BE2C (cell line): ENCODE data around the gene NALCN.

Experiments
- DNase-seq: peaks from one replicate; pipeline ENCODE4 v3.0.0-alpha.2; 2020
- H3K27me3 ChIP-seq: fragments of 250-450 bp; sonication (Bioruptor Pico); 2 replicates; pipeline ENCODE4 v1.5.1; 2020; ENCODE audit warnings: mild to moderate bottlenecking
- H3K36me3 ChIP-seq: fragments of 250-450 bp; sonication (Bioruptor Pico); 2 replicates; pipeline ENCODE4 v1.5.1; 2020; ENCODE audit warnings: mild to moderate bottlenecking
- H3K4me1 ChIP-seq: fragments of 250-450 bp; sonication (Bioruptor Pico); 2 replicates; pipeline ENCODE4 v1.5.1; 2020
- H3K4me3 ChIP-seq: 2 replicates; pipeline ENCODE4 v1.5.1; 2011; ENCODE audit warnings: low read depth, low read length
- H3K9me3 ChIP-seq: fragments of 250-450 bp; sonication (Bioruptor Pico); 2 replicates; pipeline ENCODE4 v1.5.1; 2020
- CTCF ChIP-seq: IDR thresholded peaks from 2 replicates; pipeline ENCODE4 v1.5.1; 2012; ENCODE audit warnings: mild to moderate bottlenecking, low read depth, low read length

Gene NALCN

GRCh38 chr13:101190976-101191375, 225.3 kb downstream of the NALCN start:
- TF ChIP-seq CTCF = no peak
- Histone ChIP-seq H3K4me1 (no peaks in the 10 kb centered on the region), H3K4me3 (no peak overlapping the region), H3K27me3 (peaks cover 3% of the 10 kb centered on the region; the same call in 1 of the 2 replicates), H3K36me3 (no peaks in the 10 kb centered on the region), H3K9me3 (no peaks in the 10 kb centered on the region)
- no peak for DNase-seq

- H3K4me3 ChIP-seq = no peak overlapping the region
- H3K4me1 ChIP-seq = no peaks in the 10 kb centered on the region
- no peak for TF ChIP-seq CTCF
- no peaks in the 10 kb centered on the region for H3K9me3 ChIP-seq
- no peak for DNase-seq
- H3K36me3 ChIP-seq = no peaks in the 10 kb centered on the region
- H3K27me3 ChIP-seq = peaks cover 4% of the 10 kb centered on the region; the same call in 1 of the 2 replicates
Observed at GRCh38 chr13:101190337-101190736, 226.0 kb downstream of the NALCN start.

GRCh38 chr13:101185606-101186005, 230.7 kb downstream of the NALCN start:
- DNase-seq = no peak
- no peak for TF ChIP-seq CTCF
- H3K4me1 ChIP-seq = no peaks in the 10 kb centered on the region
- H3K36me3 ChIP-seq = no peaks in the 10 kb centered on the region
- H3K27me3 ChIP-seq = peaks cover 15% of the 10 kb centered on the region; the same call in 1 of the 2 replicates
- no peak overlapping the region for H3K4me3 ChIP-seq
- no peaks in the 10 kb centered on the region for H3K9me3 ChIP-seq

- DNase-seq = no peak
- Histone ChIP-seq H3K4me1 (no peaks in the 10 kb centered on the region), H3K9me3 (no peaks in the 10 kb centered on the region), H3K27me3 (peaks cover 14% of the 10 kb centered on the region; the same call in 1 of the 2 replicates), H3K4me3 (no peak overlapping the region), H3K36me3 (no peaks in the 10 kb centered on the region)
- no peak for TF ChIP-seq CTCF
Observed at GRCh38 chr13:101181076-101181685, 235.1 kb downstream of the NALCN start.

GRCh38 chr13:101179021-101179420, 237.3 kb downstream of the NALCN start:
- Histone ChIP-seq H3K36me3 (no peaks in the 10 kb centered on the region), H3K27me3 (peaks cover 6% of the 10 kb centered on the region; the same call in 1 of the 2 replicates), H3K4me3 (no peak overlapping the region), H3K9me3 (no peaks in the 10 kb centered on the region), H3K4me1 (no peaks in the 10 kb centered on the region)
- TF ChIP-seq CTCF = no peak
- DNase-seq = no peak

GRCh38 chr13:101178406-101178805, 237.9 kb downstream of the NALCN start:
- no peaks in the 10 kb centered on the region for H3K9me3 ChIP-seq
- peaks cover 6% of the 10 kb centered on the region; the same call in 1 of the 2 replicates for H3K27me3 ChIP-seq
- no peak for DNase-seq
- H3K4me3 ChIP-seq = no peak overlapping the region
- H3K4me1 ChIP-seq = no peaks in the 10 kb centered on the region
- no peak for TF ChIP-seq CTCF
- no peaks in the 10 kb centered on the region for H3K36me3 ChIP-seq
